22Rv1 (cell line): ENCODE measurements around the gene FGFR2.

Source experiments
- ZFX ChIP-seq: fragments of 450-650 bp; IDR thresholded peaks from 2 replicates; pipeline ENCODE4 v1.6.1; 2017; ENCODE audit warnings: antibody characterized with exemption, borderline replicate concordance
- TF ChIP-seq, protein P1 (sequence below): fragments of 450-650 bp; IDR thresholded peaks from 2 replicates; pipeline ENCODE4 v1.5.1; 2017; ENCODE audit warnings: mild to moderate bottlenecking

DNA sequence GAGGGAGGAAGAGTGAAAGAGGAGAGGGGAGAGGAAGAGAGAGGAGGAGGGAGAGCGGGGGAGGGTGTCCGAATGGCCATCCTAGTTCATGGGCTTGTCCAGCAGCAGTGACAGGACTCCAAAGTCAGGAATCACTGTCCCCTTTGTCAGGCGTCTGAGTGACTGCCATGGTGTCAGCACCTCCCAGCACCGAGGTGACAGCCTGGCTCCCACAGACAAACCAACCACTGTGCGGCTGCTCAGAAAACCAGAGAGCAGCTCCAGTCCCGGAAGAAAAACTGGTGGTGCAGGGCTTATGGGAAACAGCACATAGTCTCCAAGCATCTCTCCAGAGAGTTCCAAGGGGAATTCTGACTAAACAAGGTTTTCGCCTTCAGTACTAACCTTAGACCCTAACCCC lies 18.9 kb upstream of the FGFR2 start:
- TF ChIP-seq, protein P1, sequence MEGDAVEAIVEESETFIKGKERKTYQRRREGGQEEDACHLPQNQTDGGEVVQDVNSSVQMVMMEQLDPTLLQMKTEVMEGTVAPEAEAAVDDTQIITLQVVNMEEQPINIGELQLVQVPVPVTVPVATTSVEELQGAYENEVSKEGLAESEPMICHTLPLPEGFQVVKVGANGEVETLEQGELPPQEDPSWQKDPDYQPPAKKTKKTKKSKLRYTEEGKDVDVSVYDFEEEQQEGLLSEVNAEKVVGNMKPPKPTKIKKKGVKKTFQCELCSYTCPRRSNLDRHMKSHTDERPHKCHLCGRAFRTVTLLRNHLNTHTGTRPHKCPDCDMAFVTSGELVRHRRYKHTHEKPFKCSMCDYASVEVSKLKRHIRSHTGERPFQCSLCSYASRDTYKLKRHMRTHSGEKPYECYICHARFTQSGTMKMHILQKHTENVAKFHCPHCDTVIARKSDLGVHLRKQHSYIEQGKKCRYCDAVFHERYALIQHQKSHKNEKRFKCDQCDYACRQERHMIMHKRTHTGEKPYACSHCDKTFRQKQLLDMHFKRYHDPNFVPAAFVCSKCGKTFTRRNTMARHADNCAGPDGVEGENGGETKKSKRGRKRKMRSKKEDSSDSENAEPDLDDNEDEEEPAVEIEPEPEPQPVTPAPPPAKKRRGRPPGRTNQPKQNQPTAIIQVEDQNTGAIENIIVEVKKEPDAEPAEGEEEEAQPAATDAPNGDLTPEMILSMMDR, result no peak
- TF ChIP-seq ZFX, result no peak
